Measurements from ENCODE around the gene SLC17A8. TPM values are rescaled to one million over a fixed set of nuclear protein-coding genes. Genes with fewer than 3 reads are reported as not detected.
"Not testable (repeated sequence)": the region's sequence is repeated elsewhere in the genome, so short reads cannot be mapped to it uniquely, and the experiment has no call there.

SLC17A8 gene
- total RNA-seq, 1 donor from 2014 or later = 0.25 TPM

GRCh38 chr12:100427078-100427477 lies 70.2 kb downstream of the SLC17A8 start:
- H3K27me3 Mint-ChIP-seq (ENCODE audit: unreplicated experiment) = no peaks in the 10 kb centered on the region
- no peaks in the 10 kb centered on the region for H3K4me1 Mint-ChIP-seq (ENCODE audit: low read depth, unreplicated experiment)
- no peak for TF ChIP-seq CTCF (IDR thresholded peaks at IDR 0.05; ENCODE audit: partially characterized antibody, unreplicated experiment)
- no peak overlapping the region for H3K27ac Mint-ChIP-seq (ENCODE audit: unreplicated experiment)
- no peaks in the 10 kb centered on the region for H3K36me3 Mint-ChIP-seq (ENCODE audit: unreplicated experiment)
- DNase-seq = no peak
- no peaks in the 10 kb centered on the region for H3K9me3 Mint-ChIP-seq (ENCODE audit: unreplicated experiment)
- no peak overlapping the region for H3K4me3 Mint-ChIP-seq (ENCODE audit: unreplicated experiment)

GRCh38 chr12:100430251-100430650 lies 73.4 kb downstream of the SLC17A8 start:
- DNase-seq; H3K4me1 Mint-ChIP-seq (ENCODE audit: low read depth, unreplicated experiment); H3K27ac Mint-ChIP-seq (ENCODE audit: unreplicated experiment); H3K36me3 Mint-ChIP-seq (ENCODE audit: unreplicated experiment); H3K4me3 Mint-ChIP-seq (ENCODE audit: unreplicated experiment); H3K9me3 Mint-ChIP-seq (ENCODE audit: unreplicated experiment); H3K27me3 Mint-ChIP-seq (ENCODE audit: unreplicated experiment): not testable (repeated sequence)

GRCh38 chr12:100433701-100434100 lies 76.8 kb downstream of the SLC17A8 start:
- no peak for DNase-seq
- no peaks in the 10 kb centered on the region for H3K27me3 Mint-ChIP-seq (ENCODE audit: unreplicated experiment)
- no peak for TF ChIP-seq CTCF (IDR thresholded peaks at IDR 0.05; ENCODE audit: partially characterized antibody, unreplicated experiment)

GRCh38 chr12:100434177-100434576 lies 77.3 kb downstream of the SLC17A8 start:
- no peak for TF ChIP-seq CTCF (IDR thresholded peaks at IDR 0.05; ENCODE audit: partially characterized antibody, unreplicated experiment)
- peaks cover 2% of the 10 kb centered on the region for H3K9me3 Mint-ChIP-seq (ENCODE audit: unreplicated experiment)

More at GRCh38 chr12:100433701-100434100, 76.8 kb downstream of the SLC17A8 start:
- H3K27ac Mint-ChIP-seq (ENCODE audit: unreplicated experiment) = no peak overlapping the region
- no peak overlapping the region for H3K4me3 Mint-ChIP-seq (ENCODE audit: unreplicated experiment)
- H3K4me1 Mint-ChIP-seq (ENCODE audit: low read depth, unreplicated experiment) = no peaks in the 10 kb centered on the region
- no peaks in the 10 kb centered on the region for H3K36me3 Mint-ChIP-seq (ENCODE audit: unreplicated experiment)
- H3K9me3 Mint-ChIP-seq (ENCODE audit: unreplicated experiment) = peaks cover 2% of the 10 kb centered on the region

GRCh38 chr12:100435957-100436356 lies 79.1 kb downstream of the SLC17A8 start:
- H3K9me3 Mint-ChIP-seq (ENCODE audit: unreplicated experiment) = peaks cover 2% of the 10 kb centered on the region
- DNase-seq = no peak
- no peaks in the 10 kb centered on the region for H3K27me3 Mint-ChIP-seq (ENCODE audit: unreplicated experiment)
- H3K27ac Mint-ChIP-seq (ENCODE audit: unreplicated experiment) = no peak overlapping the region
- H3K4me1 Mint-ChIP-seq (ENCODE audit: low read depth, unreplicated experiment) = no peaks in the 10 kb centered on the region
- TF ChIP-seq CTCF (IDR thresholded peaks at IDR 0.05; ENCODE audit: partially characterized antibody, unreplicated experiment) = no peak
- H3K4me3 Mint-ChIP-seq (ENCODE audit: unreplicated experiment) = no peak overlapping the region
- H3K36me3 Mint-ChIP-seq (ENCODE audit: unreplicated experiment) = no peaks in the 10 kb centered on the region

More at GRCh38 chr12:100434177-100434576, 77.3 kb downstream of the SLC17A8 start:
- Mint-ChIP-seq H3K27ac (ENCODE audit: unreplicated experiment) (no peak overlapping the region), H3K4me1 (ENCODE audit: low read depth, unreplicated experiment) (no peaks in the 10 kb centered on the region), H3K36me3 (ENCODE audit: unreplicated experiment) (no peaks in the 10 kb centered on the region), H3K4me3 (ENCODE audit: unreplicated experiment) (no peak overlapping the region), H3K27me3 (ENCODE audit: unreplicated experiment) (no peaks in the 10 kb centered on the region)
- no peak for DNase-seq
